WI38 (cell line): ENCODE results near the gene SLC16A6.
"Not testable (repeated sequence)": the region's sequence is repeated elsewhere in the genome, so short reads cannot be mapped to it uniquely, and the experiment has no call there.

Experiments used
- H3K4me3 ChIP-seq: 2 replicates; pipeline ENCODE4 v1.5.1; 2011; ENCODE audit warnings: low read depth, mild to moderate bottlenecking, control low read depth, low read length
- CTCF ChIP-seq: IDR thresholded peaks from 2 replicates; pipeline ENCODE4 v1.5.1; 2012; ENCODE audit warnings: low read depth, mild to moderate bottlenecking, control low read depth, low read length

Gene SLC16A6

DNA sequence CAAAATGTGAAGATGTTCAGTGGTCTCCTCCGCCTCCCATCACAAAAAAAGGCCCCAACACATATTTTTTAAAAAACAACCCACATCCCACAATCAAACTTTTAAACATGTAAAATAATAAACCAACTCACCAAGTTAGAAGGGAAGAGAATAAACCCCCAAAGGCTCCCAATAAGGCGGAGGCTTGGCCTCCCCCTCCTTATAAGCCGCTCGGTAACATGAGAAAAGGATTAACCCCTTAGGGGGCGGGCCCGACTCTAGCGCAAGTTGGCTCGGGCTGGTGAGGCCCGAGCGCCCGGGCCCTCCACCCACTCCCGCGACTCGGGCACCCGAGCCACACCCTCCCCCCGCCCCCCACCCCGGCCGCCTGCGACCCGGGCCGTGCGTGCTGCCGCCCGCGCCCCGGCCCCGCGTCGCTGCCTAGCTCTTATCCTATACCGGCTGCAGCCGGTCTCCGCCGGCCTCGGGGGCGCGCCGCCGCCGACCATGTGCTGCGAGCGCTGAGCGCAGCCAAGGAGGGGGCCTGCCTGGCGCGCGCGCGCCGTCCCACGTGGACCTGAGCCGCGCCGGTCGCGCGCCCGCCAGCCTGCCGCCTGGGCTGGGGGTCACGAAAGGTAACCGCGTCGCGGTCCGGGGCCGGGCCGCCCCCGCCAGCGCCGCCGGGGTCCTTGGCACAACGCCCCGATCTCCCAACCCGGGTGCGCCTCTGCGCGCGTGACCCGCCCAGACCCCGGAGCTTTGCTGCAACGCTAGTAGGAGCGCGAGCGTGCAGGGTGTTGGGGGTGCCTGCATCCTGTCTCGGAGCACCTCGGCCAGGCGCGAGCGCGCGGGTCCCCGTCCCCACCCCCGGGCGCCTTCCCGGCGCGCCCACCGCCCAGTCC, at the start of gene SLC16A6, which contains the start of gene ARSG:
SLC16A6 (minus strand) TSS at position 173 of the 881 bp plus-strand sequence. CDS start 12,807 bp downstream, outside the sequence.
ARSG (plus strand) TSS at position 541 of the 881 bp plus-strand sequence. CDS start 15,999 bp downstream, outside the sequence.
- no peak for TF ChIP-seq CTCF
- peak within 1 kb of the TSS; percentile 69 for H3K4me3 ChIP-seq

DNA sequence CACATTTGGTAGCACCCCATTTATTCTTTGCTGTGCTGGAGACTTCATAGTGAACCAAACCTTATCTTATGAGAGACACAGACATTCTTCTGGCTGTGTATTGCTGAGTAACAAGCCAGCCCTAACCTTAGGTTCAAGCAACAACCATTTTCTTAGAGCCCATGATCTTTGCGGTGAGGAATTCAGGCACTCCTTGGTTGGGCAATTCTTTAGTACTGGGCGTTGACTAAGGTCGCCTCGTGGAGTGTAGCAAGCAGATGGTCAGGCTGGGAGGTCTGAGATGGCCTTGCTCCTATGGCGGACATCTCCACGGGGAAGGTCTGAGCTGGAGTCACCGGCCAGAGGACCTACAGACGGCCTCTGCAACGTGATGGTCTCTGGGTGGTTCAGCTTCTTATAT, 43.5 kb upstream of the SLC16A6 start:
- no peak overlapping the region for H3K4me3 ChIP-seq
- TF ChIP-seq CTCF = no peak

DNA sequence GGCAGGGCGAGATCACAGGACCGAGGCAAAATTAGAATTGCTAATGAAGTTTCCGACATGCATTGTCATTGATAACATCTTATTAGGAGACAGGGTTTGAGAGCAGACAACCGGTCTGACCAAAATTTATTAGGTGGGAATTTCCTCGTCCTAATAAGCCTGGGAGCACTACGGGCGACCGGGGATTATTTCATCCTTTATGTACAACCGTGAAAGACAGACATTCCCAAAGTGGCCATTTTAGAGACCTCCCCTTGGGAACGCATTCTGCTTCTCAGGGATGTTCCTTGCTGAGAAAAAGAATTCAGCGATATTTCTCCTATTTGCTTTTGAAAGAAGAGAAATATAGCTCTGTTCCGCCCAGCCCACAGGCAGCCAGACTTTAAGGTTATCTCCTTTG, 41.0 kb upstream of the SLC16A6 start:
- not testable (repeated sequence) for H3K4me3 ChIP-seq

DNA sequence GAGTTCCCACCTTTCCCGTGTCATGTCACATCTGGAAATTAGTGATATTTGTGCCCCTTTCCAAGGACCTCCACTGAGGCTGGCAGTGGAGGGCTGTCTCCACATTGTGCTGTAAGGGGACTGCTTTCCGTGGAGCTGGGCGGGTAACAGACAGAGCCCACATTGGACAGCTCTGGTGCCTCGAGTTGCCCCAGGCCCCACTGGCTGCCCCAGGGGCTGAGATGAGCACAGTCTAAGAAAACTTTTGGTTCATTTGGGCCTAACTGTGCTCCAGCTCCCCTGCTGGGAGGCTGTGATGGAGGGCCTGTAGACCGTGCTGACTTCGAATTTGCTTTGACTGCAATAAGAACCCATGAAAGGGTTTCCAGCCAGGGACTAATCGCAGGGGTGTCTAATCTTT, 38.4 kb upstream of the SLC16A6 start:
- TF ChIP-seq CTCF = no peak

GRCh38 chr17:68328676-68329075, 37.7 kb upstream of the SLC16A6 start:
- no peak overlapping the region for H3K4me3 ChIP-seq
- TF ChIP-seq CTCF = no peak

More for the DNA sequence above, 38.4 kb upstream of the SLC16A6 start:
- H3K4me3 ChIP-seq = no peak overlapping the region

DNA sequence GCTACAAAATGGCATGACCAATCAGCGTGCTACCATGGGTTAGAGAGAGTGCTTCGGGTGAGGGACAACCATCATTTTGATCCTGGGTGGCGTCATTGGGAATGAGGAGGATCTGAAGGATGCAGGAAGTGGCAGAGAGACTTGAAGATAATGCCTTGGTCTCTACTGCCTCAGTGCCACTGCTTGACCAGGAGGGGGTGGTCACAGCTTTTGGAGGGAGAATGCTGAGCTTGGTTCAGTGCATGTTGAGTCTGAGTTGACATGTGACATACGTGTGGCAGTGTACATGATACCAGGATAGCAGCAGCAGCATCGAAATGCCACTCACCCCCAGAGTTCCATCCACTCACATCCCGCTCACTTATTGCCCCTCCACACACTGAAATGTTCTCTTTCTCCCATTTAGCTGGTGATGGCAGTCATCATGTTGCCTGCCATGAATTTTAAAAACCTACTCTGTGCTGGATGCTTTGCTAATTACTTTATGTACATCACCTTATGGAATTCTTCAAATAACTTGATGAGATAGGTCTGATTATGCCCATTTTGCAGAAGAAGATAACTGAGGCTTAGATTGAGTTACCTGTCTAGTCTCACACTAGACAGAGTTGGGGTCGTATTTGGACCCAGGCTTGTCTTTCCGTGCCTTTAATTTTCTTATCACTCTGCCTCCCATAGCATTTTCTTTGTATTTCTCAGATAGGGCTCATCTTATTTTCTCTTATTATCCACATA, 37.1 kb upstream of the SLC16A6 start:
- TF ChIP-seq CTCF = no peak
- no peak overlapping the region for H3K4me3 ChIP-seq

- no peak for TF ChIP-seq CTCF
- no peak overlapping the region for H3K4me3 ChIP-seq
Observed at GRCh38 chr17:68326681-68327080, 35.8 kb upstream of the SLC16A6 start.
